Muscle of leg (tissue), 11 donors: ENCODE data around the gene WWOX. TPM values are rescaled to one million over a fixed set of nuclear protein-coding genes. Genes with fewer than 3 reads are reported as not detected.

Experiments
- DNase-seq: peaks from one replicate; pipeline ENCODE4 v3.0.0; 2013
- H3K27ac ChIP-seq: one replicate; pipeline ENCODE4 v1.5.1; 2013; ENCODE audit warnings: mild to moderate bottlenecking, low read length, control low read depth
- H3K27me3 ChIP-seq: one replicate; pipeline ENCODE4 v1.6.1; 2013; ENCODE audit warnings: low read length; ENCODE audit not compliant: control insufficient read depth, insufficient read depth
- H3K36me3 ChIP-seq: one replicate; pipeline ENCODE4 v1.6.1; 2013; ENCODE audit warnings: low read length; ENCODE audit not compliant: control insufficient read depth, insufficient read depth
- H3K4me1 ChIP-seq: one replicate; pipeline ENCODE4 v1.6.1; 2013; ENCODE audit warnings: low read length; ENCODE audit not compliant: control insufficient read depth, insufficient read depth
- H3K4me3 ChIP-seq: one replicate; pipeline ENCODE4 v1.5.1; 2013; ENCODE audit warnings: low read length, control low read depth
- H3K9me3 ChIP-seq: replicated peaks from 2 replicates; pipeline ENCODE4 v1.6.1; 2013; ENCODE audit warnings: low read depth, low read length; ENCODE audit not compliant: control insufficient read depth
- WGBS: methylation state at CpG from one replicate; pipeline ENCODE4 v1.1.5; 2013; ENCODE audit warnings: missing lambda C conversion rate; ENCODE audit not compliant: insufficient coverage; 5-methylcytosine and 5-hydroxymethylcytosine counted together
- polyA plus RNA-seq, 8 donors: library from polyadenylated mRNA; unstranded; fragments of 120-200 nt; gene quantifications; one replicate each; pipeline versions ENCODE4 v1.2.1 to v1.2.3, GENCODE V29; 2013; ENCODE audit warnings: inconsistent platforms in 1 of 8, low replicate concordance in 1 of 8; ENCODE audit not compliant: insufficient read length in 8 of 8, insufficient read depth in 1 of 8
- total RNA-seq: library from RNA; stranded (reverse); fragments of 120-200 nt; gene quantifications from one replicate; pipeline ENCODE4 v1.2.4, GENCODE V29; 2013

The WWOX gene
- total and polyA plus RNA-seq, 9 donors, result 8.1 to 15.8 (median 12.2) TPM

DNA sequence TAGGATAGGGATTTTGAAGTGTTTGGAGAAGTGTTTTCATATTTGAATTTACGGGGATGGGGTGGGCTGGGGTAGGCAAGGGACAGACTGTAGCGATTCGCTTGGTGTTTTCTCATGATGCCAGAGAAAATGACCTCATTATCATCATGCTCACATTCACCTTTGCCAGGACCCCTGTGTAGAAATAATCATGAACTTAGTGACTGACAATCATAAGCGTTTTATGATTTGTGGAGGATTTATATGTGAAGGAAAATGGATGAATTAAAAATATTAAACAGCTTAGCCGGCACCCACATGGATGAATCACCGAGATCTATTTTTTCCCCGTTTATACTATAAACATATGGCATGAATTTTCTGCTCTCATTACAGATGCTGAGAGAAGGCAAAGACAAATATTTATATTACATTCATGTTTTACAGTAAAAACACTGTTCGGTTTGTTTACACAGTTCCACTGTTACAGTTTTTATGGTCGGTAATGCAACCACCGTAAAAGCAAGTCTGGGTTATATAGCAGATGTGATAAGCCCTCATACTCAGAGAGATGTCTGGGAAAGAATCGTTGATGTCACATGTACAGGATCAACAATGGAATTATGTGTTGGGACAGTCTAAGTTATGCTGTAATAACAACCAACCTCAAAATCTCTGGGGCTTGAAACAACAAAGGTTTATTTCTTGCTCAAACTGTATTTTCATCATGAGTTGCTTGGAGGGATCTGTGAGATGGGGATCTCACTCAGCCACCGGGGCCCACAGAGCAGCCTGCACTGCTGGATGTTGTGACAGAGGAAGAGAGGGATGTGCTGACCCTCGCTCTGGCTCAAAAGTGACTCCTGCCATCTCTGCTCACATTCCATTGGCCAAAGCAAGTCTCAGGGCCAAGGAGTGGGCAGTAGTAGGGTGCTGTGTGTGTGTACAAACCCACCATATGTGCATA is 85.1 kb downstream of the WWOX start:
- H3K4me3 ChIP-seq, result no peak overlapping the region
- DNase-seq, result peak; percentile 23
- H3K27me3 ChIP-seq, result no peaks in the 10 kb centered on the region
- no peaks in the 10 kb centered on the region for H3K36me3 ChIP-seq
- no peak overlapping the region for H3K27ac ChIP-seq
- H3K4me1 ChIP-seq, result no peaks in the 10 kb centered on the region
- WGBS, result no CpG with 5 or more reads among the region's 13 CpGs
- no peaks in the 10 kb centered on the region for H3K9me3 ChIP-seq

DNA sequence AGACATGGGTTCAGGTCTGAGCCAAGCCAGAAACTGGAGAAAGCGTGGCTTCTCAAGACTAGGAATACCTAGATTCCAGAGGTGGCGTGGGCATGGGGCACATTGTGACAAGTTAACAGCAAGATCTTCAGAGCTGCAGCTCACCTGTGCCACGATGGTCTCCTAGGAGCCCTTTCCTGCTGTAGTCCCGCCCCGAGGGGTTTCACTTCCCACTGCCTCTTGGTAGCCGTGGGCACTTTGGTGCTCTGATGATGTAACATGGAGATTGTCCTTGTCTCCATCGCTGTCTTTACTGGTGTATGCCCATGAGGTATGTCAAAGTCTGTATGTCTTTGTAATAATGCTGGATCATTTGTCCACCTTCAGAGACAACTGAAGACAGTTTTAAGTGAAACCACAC is 89.7 kb downstream of the WWOX start:
- no peak for DNase-seq
- no peaks in the 10 kb centered on the region for H3K27me3 ChIP-seq
- no peaks in the 10 kb centered on the region for H3K36me3 ChIP-seq
- no peaks in the 10 kb centered on the region for H3K9me3 ChIP-seq
- no peaks in the 10 kb centered on the region for H3K4me1 ChIP-seq
- WGBS, result 90% methylated on average over 7 of the region's 7 CpGs
- no peak overlapping the region for H3K4me3 ChIP-seq
- H3K27ac ChIP-seq, result no peak overlapping the region

DNA sequence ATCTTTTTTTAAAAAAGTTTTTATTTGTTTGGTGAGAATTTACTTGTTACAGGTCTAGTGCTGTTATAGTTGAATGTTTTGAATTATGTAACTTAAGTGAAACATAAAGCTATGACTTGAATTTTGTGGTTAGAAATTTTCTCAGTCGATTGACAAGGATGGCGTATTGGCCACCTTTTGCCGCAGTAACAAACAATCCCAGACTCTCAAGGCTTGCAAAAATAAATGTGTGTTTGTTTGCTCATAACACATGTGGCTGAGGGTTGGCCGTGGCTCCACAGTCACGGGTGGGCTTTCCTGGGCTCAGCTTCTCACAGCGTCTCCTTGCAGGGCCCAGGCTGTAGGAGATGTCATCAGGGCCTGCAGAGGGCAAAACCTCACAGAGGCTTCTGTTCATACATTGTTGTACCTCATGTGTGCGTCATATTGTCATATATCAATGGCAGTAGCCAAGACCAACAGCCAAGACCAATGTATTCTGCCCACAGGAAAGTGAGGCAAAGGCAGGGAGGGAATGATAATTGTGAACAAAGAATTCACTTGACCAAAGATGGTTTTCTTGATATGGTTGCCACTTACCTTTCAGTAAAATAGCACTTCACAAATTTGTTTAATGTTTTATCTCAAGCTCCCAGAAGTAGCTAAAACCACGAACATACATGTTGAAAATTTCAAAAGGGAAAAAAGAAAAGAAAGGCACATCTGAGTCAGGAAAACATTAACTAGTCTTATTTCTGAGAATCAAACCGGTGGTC is 93.5 kb downstream of the WWOX start:
- Histone ChIP-seq H3K27ac (no peak overlapping the region), H3K4me1 (no peaks in the 10 kb centered on the region), H3K36me3 (no peaks in the 10 kb centered on the region), H3K4me3 (no peak overlapping the region), H3K27me3 (no peaks in the 10 kb centered on the region), H3K9me3 (no peaks in the 10 kb centered on the region)
- DNase-seq, result no peak
- WGBS, result 91% methylated on average over 5 of the region's 9 CpGs

DNA sequence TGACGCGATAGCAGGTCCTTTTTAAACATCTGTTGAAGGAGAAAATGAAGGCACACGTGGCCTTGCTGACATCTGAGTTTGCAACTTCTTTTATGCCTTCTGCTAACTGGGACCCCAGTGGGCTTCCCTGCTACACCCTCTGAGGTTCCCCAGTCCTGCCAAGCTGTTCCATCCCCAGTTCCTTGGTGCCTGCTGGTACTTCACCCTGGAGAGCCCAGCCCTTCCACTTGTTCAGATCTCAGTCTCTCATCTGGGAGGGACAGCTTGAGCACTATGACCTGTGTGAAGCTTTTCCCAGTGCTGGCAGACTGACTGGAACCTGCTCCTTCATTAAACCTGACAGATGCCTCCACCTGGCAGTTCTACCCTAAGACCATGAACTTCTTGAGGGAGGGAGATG is 95.5 kb downstream of the WWOX start:
- Histone ChIP-seq H3K4me1 (no peaks in the 10 kb centered on the region), H3K36me3 (no peaks in the 10 kb centered on the region), H3K27ac (no peak overlapping the region), H3K4me3 (no peak overlapping the region), H3K27me3 (no peaks in the 10 kb centered on the region), H3K9me3 (no peaks in the 10 kb centered on the region)
- 71% methylated on average over 3 of the region's 3 CpGs for WGBS
- no peak for DNase-seq

DNA sequence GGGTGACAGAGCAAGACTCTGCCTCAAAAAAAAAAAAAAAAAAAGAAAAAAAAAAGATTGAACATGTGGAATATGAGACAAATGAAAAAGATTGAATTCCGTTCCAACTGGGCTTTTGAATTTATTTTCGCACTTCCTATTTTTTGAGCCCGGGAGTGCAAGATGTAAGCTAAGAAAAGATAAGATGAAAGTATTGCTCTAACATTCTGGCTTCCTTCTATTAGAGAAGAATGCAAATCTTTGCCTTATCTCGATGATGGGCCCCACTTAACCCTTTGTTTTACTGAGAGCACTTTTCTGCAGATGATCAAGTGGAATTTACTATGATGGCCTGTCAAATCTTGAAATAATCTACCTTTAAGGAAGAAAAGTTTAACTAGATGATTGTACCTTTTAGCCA is 96.3 kb downstream of the WWOX start:
- Histone ChIP-seq H3K4me1 (no peaks in the 10 kb centered on the region), H3K4me3 (no peak overlapping the region), H3K27me3 (no peaks in the 10 kb centered on the region), H3K36me3 (no peaks in the 10 kb centered on the region), H3K27ac (no peak overlapping the region), H3K9me3 (no peaks in the 10 kb centered on the region)
- no CpG with 5 or more reads among the region's 4 CpGs for WGBS
- DNase-seq, result no peak

DNA sequence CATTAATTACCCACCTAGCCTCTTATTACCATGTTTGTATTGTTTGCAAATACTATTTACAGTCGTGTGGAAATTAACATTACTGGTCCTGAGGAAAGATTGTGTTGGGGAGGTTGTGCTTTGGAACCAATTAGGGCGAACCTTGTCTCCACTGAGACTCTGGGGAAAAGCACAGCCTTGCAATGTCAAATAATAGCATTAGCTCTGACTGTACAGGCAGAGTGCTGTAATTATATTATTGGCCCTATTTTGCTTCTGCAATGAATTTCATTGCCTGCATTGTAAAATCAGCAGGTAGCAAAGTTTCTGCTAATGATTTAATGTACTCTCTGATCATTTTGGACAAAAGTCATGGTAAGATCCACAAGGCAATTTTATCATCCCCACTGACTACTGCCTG is 97.0 kb downstream of the WWOX start:
- no peaks in the 10 kb centered on the region for H3K36me3 ChIP-seq
- H3K27ac ChIP-seq, result no peak overlapping the region
- no peaks in the 10 kb centered on the region for H3K4me1 ChIP-seq
- WGBS, result 59% methylated on average over 2 of the region's 2 CpGs
- H3K9me3 ChIP-seq, result no peaks in the 10 kb centered on the region
- no peaks in the 10 kb centered on the region for H3K27me3 ChIP-seq
- no peak for DNase-seq
- no peak overlapping the region for H3K4me3 ChIP-seq

DNA sequence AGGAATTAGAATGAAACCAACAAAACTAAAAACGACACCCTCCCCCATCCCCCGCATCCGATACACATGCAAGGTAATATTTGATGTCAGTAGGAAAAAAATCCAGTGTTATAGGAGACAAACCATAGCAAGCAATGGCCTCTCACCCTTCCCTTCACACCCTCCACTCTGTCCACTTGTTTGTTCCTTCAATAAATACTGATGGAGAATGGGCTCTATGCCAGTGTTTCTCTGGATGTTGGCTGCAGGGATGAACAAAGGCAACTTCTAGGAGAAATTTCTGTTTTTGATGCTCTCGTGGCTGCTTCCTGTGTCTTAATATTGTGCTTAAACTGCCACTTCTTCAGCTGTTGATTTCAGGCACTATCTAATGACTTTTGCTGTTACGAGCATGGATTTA is 98.8 kb downstream of the WWOX start:
- WGBS, result no CpG with 5 or more reads among the region's 5 CpGs
- no peak for DNase-seq
- no peaks in the 10 kb centered on the region for H3K4me1 ChIP-seq

DNA sequence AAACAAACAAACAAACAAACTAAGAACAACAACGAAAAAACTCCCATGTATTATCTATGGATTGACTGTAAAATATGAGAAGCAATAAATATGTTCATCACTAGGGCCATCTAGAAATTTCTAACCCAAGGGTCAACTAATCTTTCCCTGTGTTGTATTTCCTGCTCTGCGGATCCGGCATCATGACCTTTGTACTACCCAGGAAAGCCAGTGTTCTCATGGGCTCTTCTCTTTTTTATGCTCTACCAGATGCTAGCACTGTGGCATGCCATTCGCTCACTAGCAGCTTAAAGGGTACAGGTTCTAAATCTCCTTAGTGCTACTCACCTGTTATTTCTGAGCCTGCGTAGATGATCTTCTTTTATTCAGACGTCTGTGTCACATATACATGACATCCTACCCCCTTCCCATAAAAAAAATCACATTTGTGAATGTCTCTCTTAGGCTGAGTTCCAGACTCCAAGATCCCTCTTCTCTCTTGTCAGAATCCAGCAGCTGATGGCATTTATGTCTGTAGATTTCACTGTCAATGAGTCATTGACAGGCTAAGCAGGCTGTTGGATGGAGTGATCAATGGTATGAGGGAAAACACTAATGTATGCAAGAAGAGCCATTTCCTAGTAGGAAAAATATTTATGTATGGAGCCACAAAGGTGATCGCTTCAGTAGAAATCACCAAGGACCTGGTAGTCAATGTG is 100.0 kb downstream of the WWOX start:
- H3K36me3 ChIP-seq, result no peaks in the 10 kb centered on the region
- H3K9me3 ChIP-seq, result no peaks in the 10 kb centered on the region
- no peak overlapping the region for H3K27ac ChIP-seq
- WGBS, result 62% methylated on average over 5 of the region's 7 CpGs
- no peak for DNase-seq
- H3K4me3 ChIP-seq, result no peak overlapping the region
- no peaks in the 10 kb centered on the region for H3K27me3 ChIP-seq
- no peaks in the 10 kb centered on the region for H3K4me1 ChIP-seq

More for the DNA sequence above, 98.8 kb downstream of the WWOX start:
- Histone ChIP-seq H3K27me3 (no peaks in the 10 kb centered on the region), H3K9me3 (no peaks in the 10 kb centered on the region), H3K27ac (no peak overlapping the region), H3K36me3 (no peaks in the 10 kb centered on the region), H3K4me3 (no peak overlapping the region)

DNA sequence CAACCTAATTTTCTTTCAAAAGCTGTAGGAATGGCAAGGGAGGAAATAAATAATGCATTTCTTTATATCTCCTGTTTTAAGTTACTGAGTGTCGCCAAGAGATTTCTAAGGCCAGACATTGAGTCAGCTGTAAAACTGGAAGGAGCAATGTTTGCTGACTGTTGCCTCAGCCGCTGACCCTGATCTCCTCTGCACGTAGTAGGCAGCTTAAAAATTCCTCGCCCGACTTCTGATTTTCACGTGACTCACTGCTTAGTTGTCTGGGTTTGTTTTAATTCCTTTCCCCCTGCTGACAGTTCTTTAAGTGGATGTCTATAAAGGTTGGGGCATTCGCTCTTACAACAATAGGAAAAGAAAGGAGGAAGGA is 100.6 kb downstream of the WWOX start:
- no peaks in the 10 kb centered on the region for H3K27me3 ChIP-seq
- H3K27ac ChIP-seq, result no peak overlapping the region
- no peaks in the 10 kb centered on the region for H3K9me3 ChIP-seq
- WGBS, result 82% methylated on average over 2 of the region's 7 CpGs
- no peak overlapping the region for H3K4me3 ChIP-seq
- H3K36me3 ChIP-seq, result no peaks in the 10 kb centered on the region
- DNase-seq, result no peak
- H3K4me1 ChIP-seq, result no peaks in the 10 kb centered on the region

DNA sequence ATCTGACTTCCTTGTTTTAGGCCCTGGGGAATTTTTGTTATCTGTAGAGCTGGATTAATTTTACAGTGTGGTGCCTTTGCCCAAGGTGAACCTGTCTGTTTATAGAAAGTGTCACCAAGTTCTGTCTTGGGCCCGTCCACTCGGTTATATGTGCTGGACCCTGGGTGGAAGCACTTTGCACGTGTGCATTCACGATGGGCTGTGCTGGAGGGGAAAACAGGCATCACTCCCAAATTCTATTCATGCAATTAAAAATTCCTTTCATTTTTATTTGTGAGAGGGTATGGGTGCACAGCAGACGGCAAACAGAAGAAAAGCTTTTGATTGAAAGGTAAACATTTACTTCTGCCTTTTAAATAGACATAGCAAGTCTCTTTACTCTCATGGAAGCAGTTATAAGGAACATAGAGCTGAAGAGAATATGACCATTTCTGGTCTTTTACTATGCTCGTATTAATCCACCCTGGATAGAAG is 101.2 kb downstream of the WWOX start:
- Histone ChIP-seq H3K9me3 (no peaks in the 10 kb centered on the region), H3K4me3 (no peak overlapping the region), H3K36me3 (no peaks in the 10 kb centered on the region), H3K4me1 (no peaks in the 10 kb centered on the region), H3K27me3 (no peaks in the 10 kb centered on the region), H3K27ac (no peak overlapping the region)
- 100% methylated on average over 1 of the region's 6 CpGs for WGBS
- no peak for DNase-seq
